Measurements from ENCODE around the gene LY6G6D.

Gene LY6G6D

GRCh38 chr6:31723980-31724691 is 9.0 kb downstream of the LY6G6D start:
- WGBS (ENCODE audit: extremely low coverage, insufficient coverage, low lambda C conversion rate): no CpG with 5 or more reads among the region's 25 CpGs
- H3K4me3 ChIP-seq (ENCODE audit: low read length): no peak overlapping the region

GRCh38 chr6:31725502-31726350 is 10.6 kb downstream of the LY6G6D start:
- H3K18ac ChIP-seq (ENCODE audit: low read length): no peak overlapping the region
- no peak overlapping the region for H2AK5ac ChIP-seq (ENCODE audit: low read length)
- no peak overlapping the region for H3K56ac ChIP-seq (ENCODE audit: low read length)
- H3K79me1 ChIP-seq (ENCODE audit: low read length): peaks cover 10% of the 10 kb centered on the region
- H3K27ac ChIP-seq (ENCODE audit: low read depth, low read length): no peak overlapping the region
- DNase-seq: no peak
- no peak overlapping the region for H2BK5ac ChIP-seq (ENCODE audit: low read length)
- peaks cover 3% of the 10 kb centered on the region for H3K4me1 ChIP-seq (ENCODE audit: control insufficient read depth, low read depth, low read length)
- no peak overlapping the region for H3K9ac ChIP-seq (ENCODE audit: low read length)
- no peak overlapping the region for H2BK120ac ChIP-seq (ENCODE audit: low read depth, low read length)
- no peak overlapping the region for H3K4ac ChIP-seq (ENCODE audit: low read depth, low read length)
- no peak overlapping the region for H4K5ac ChIP-seq (ENCODE audit: low read length)
- H3K79me2 ChIP-seq (ENCODE audit: control insufficient read depth, insufficient read depth, low read length): peaks cover 4% of the 10 kb centered on the region
- WGBS (ENCODE audit: extremely low coverage, insufficient coverage, low lambda C conversion rate): no CpG with 5 or more reads among the region's 12 CpGs
- no peak overlapping the region for H3K4me2 ChIP-seq (ENCODE audit: low read length)
- no peak overlapping the region for H3K4me3 ChIP-seq (ENCODE audit: low read length)
- H3K27me3 ChIP-seq (ENCODE audit: insufficient read depth, low read length, poor library complexity): no peaks in the 10 kb centered on the region
- no peak overlapping the region for H4K8ac ChIP-seq (ENCODE audit: low read depth, low read length)
- H2BK15ac ChIP-seq (replicated peaks; ENCODE audit: low read depth): no peak overlapping the region
- H3K36me3 ChIP-seq (ENCODE audit: control insufficient read depth, insufficient read depth, low read length): peaks cover 4% of the 10 kb centered on the region
- no peak overlapping the region for H3K23ac ChIP-seq (ENCODE audit: low read length)

More at GRCh38 chr6:31723980-31724691, 9.0 kb downstream of the LY6G6D start:
- no peak overlapping the region for H4K8ac ChIP-seq (ENCODE audit: low read depth, low read length)
- no peak overlapping the region for H2BK15ac ChIP-seq (replicated peaks; ENCODE audit: low read depth)
- peaks cover 4% of the 10 kb centered on the region for H3K79me2 ChIP-seq (ENCODE audit: control insufficient read depth, insufficient read depth, low read length)
- H3K27ac ChIP-seq (ENCODE audit: low read depth, low read length): no peak overlapping the region
- H4K5ac ChIP-seq (ENCODE audit: low read length): no peak overlapping the region
- H2AK5ac ChIP-seq (ENCODE audit: low read length): no peak overlapping the region
- H2BK5ac ChIP-seq (ENCODE audit: low read length): no peak overlapping the region
- H3K4ac ChIP-seq (ENCODE audit: low read depth, low read length): no peak overlapping the region
- no peak for DNase-seq
- H3K56ac ChIP-seq (ENCODE audit: low read length): no peak overlapping the region
- H3K4me2 ChIP-seq (ENCODE audit: low read length): no peak overlapping the region
- no peak overlapping the region for H3K23ac ChIP-seq (ENCODE audit: low read length)
- no peak overlapping the region for H3K9ac ChIP-seq (ENCODE audit: low read length)
- H3K36me3 ChIP-seq (ENCODE audit: control insufficient read depth, insufficient read depth, low read length): peaks cover 4% of the 10 kb centered on the region
- peaks cover 10% of the 10 kb centered on the region for H3K79me1 ChIP-seq (ENCODE audit: low read length)
- H3K4me1 ChIP-seq (ENCODE audit: control insufficient read depth, low read depth, low read length): peaks cover 3% of the 10 kb centered on the region
- H2BK120ac ChIP-seq (ENCODE audit: low read depth, low read length): no peak overlapping the region
- no peak overlapping the region for H3K18ac ChIP-seq (ENCODE audit: low read length)
- H3K27me3 ChIP-seq (ENCODE audit: insufficient read depth, low read length, poor library complexity): no peaks in the 10 kb centered on the region

DNA sequence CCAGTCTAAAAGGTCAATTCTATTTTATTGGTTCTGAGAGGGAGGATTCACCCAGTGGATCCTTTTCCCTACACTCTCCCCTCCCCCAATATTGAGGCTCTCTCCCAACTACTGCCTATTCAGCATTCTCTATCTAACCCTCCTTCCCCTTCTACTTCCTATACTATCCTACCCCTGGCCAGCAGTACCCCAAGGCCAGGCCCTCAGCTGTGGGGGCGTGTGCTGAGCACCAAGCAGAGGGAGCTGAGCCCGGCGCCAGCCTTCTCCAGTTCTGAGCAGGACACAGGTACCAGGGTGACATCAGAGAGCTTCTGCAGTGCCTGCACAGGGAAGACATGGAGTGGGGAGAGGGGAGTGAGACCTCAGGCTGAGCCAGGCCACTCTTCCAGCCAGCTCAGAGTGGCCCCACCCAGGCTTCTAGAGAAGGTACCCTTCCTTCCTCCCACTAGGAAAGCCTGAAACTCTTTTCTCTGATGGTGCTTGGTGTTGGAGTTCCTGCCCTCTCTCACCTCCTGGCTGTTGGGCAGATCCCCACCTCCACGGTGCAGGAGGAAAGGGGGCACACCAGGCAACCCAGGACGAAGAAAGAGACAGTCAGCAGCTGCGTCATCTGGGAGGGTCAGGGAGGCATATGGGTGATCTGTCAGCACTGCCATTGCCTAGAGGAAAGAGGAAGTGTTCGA is 12.0 kb downstream of the LY6G6D start:
- DNase-seq: no peak
- Histone ChIP-seq H3K23ac (ENCODE audit: low read length) (no peak overlapping the region), H3K4me1 (ENCODE audit: control insufficient read depth, low read depth, low read length) (peaks cover 3% of the 10 kb centered on the region), H3K36me3 (ENCODE audit: control insufficient read depth, insufficient read depth, low read length) (peaks cover 10% of the 10 kb centered on the region), H3K9ac (ENCODE audit: low read length) (no peak overlapping the region), H3K18ac (ENCODE audit: low read length) (no peak overlapping the region), H3K27ac (ENCODE audit: low read depth, low read length) (no peak overlapping the region), H3K27me3 (ENCODE audit: insufficient read depth, low read length, poor library complexity) (no peaks in the 10 kb centered on the region), H3K79me1 (ENCODE audit: low read length) (peaks cover 10% of the 10 kb centered on the region), H3K79me2 (ENCODE audit: control insufficient read depth, insufficient read depth, low read length) (peaks cover 4% of the 10 kb centered on the region), H4K5ac (ENCODE audit: low read length) (no peak overlapping the region), H2BK5ac (ENCODE audit: low read length) (no peak overlapping the region), H2BK15ac (replicated peaks; ENCODE audit: low read depth) (no peak overlapping the region), H2BK120ac (ENCODE audit: low read depth, low read length) (no peak overlapping the region), H3K4ac (ENCODE audit: low read depth, low read length) (no peak overlapping the region), H2AK5ac (ENCODE audit: low read length) (no peak overlapping the region), H4K8ac (ENCODE audit: low read depth, low read length) (no peak overlapping the region), H3K56ac (ENCODE audit: low read length) (no peak overlapping the region), H3K4me3 (ENCODE audit: low read length) (no peak overlapping the region), H3K4me2 (ENCODE audit: low read length) (no peak overlapping the region)
- WGBS (ENCODE audit: extremely low coverage, insufficient coverage, low lambda C conversion rate): no CpG with 5 or more reads among the region's 7 CpGs

DNA sequence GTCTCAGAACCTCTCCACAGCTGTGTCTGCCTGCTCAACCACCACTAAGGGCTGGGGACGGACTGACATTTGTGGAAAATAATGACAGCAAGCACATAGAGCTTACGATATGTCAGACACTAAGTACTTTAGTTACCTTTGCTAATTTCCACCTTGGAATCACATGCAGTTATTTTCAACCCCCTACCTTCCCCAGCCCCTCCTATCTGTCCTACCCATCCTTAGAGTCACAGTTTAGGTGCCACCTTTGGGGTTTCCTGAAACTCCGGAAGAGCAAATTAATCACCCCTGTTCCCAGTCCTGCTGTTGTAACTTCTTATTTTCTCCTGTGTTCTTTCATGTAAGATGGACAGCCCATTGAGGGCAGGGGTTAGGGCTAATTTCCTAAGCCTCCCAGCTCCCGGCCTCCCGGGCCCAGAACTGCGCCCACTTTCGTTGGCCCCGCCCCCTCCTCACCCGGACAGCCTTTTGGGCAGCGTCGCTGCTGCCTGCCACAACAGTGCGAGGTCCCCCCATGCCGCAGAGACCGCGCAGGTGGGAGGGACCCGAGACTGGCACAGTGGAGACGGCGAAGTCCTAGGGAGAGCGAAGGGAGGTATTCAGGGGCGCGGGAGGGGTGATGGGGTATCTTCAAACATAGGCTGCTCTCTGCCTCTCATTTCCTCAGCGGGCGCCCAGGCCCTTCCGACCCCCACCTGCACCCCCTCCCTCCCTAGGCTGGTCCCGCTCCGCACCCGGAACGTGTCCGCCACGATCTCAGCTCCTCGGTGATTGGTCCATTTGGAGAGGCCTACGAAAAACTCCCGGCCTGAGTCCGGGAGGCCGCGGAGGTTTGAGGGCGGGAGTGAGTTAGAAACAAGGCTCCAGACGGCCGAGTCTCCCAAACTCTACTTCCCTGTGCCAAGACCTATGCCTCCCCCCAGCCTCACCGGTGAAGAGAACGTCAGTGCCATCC is 12.8 kb downstream of the LY6G6D start:
- no peak overlapping the region for H3K4me2 ChIP-seq (ENCODE audit: low read length)
- no peaks in the 10 kb centered on the region for H3K27me3 ChIP-seq (ENCODE audit: insufficient read depth, low read length, poor library complexity)
- H3K9ac ChIP-seq (ENCODE audit: low read length): peak overlapping the region; percentile 96
- no peak overlapping the region for H3K18ac ChIP-seq (ENCODE audit: low read length)
- no peak overlapping the region for H2BK120ac ChIP-seq (ENCODE audit: low read depth, low read length)
- no peak for DNase-seq
- no peak overlapping the region for H3K27ac ChIP-seq (ENCODE audit: low read depth, low read length)
- no peak overlapping the region for H4K5ac ChIP-seq (ENCODE audit: low read length)
- H3K79me1 ChIP-seq (ENCODE audit: low read length): peaks cover 10% of the 10 kb centered on the region
- no peak overlapping the region for H2BK5ac ChIP-seq (ENCODE audit: low read length)
- no peak overlapping the region for H3K4ac ChIP-seq (ENCODE audit: low read depth, low read length)
- H3K36me3 ChIP-seq (ENCODE audit: control insufficient read depth, insufficient read depth, low read length): peaks cover 11% of the 10 kb centered on the region
- H3K79me2 ChIP-seq (ENCODE audit: control insufficient read depth, insufficient read depth, low read length): peaks cover 4% of the 10 kb centered on the region
- no peak overlapping the region for H2AK5ac ChIP-seq (ENCODE audit: low read length)
- H2BK15ac ChIP-seq (replicated peaks; ENCODE audit: low read depth): no peak overlapping the region
- no peak overlapping the region for H3K23ac ChIP-seq (ENCODE audit: low read length)
- WGBS (ENCODE audit: extremely low coverage, insufficient coverage, low lambda C conversion rate): no CpG with 5 or more reads among the region's 41 CpGs
- no peak overlapping the region for H4K8ac ChIP-seq (ENCODE audit: low read depth, low read length)
- peak overlapping the region; percentile 66 for H3K56ac ChIP-seq (ENCODE audit: low read length)
- H3K4me3 ChIP-seq (ENCODE audit: low read length): no peak overlapping the region
- H3K4me1 ChIP-seq (ENCODE audit: control insufficient read depth, low read depth, low read length): peaks cover 3% of the 10 kb centered on the region

Data from mesendoderm (in vitro differentiated cells).